B cell (primary cell): Measurements from ENCODE around the gene HBB. TPM values are rescaled to one million over a fixed set of nuclear protein-coding genes. Genes with fewer than 3 reads are reported as not detected.

ENCODE experiments used
- ATAC-seq: fragments of 200-7000 bp; cut with Tn5 transposase; one replicate; pipeline ENCODE4 v1.10.0; 2021; ENCODE audit warnings: low read depth, mild to moderate bottlenecking, moderate number of reproducible peaks, moderate library complexity
- CTCF ChIA-PET: fragments of 350-600 bp; sonication (Branson Sonifier 250); formaldehyde crosslinking; loops from one replicate; lab custom pipeline; 2021; ENCODE audit warnings: antibody characterized with exemption, inconsistent platforms; lab: Charles Lee
- POLR2A ChIA-PET: fragments of 350-600 bp; sonication (Branson Sonifier 250); formaldehyde crosslinking; loops from one replicate; lab custom pipeline; 2021; ENCODE audit warnings: antibody characterized with exemption; lab: Charles Lee
- DNase-seq: peaks from one replicate; pipeline ENCODE4 v3.0.0; 2013
- H2AFZ ChIP-seq: 2 replicates; pipeline ENCODE4 v1.6.1; 2012; ENCODE audit warnings: mild to moderate bottlenecking, low read depth, low read length; ENCODE audit not compliant: insufficient read depth, poor library complexity, severe bottlenecking
- H3K27ac ChIP-seq, 2 donors: 1 replicate in 1 of 2; 2 replicates in 1 of 2; pipeline ENCODE4 v1.5.1; 2012 to 2013; ENCODE audit warnings: low read length in 2 of 2, mild to moderate bottlenecking in 2 of 2, moderate library complexity in 1 of 2
- H3K27me3 ChIP-seq, 4 experiments: fragments of 200-600 bp in 1 of 4; sonication (generic) in 1 of 4; replicated peaks in 1 of 4; 1 replicate in 2 of 4; 2 replicates in 2 of 4; pipeline versions ENCODE4 v1.6.1 to v1.7.0; 2013 to 2016; ENCODE audit warnings: low read length in 3 of 4, mild to moderate bottlenecking in 2 of 4, mixed read lengths in 1 of 4, moderate library complexity in 1 of 4; ENCODE audit not compliant: insufficient read depth in 4 of 4, control insufficient read depth in 3 of 4; ENCODE audit errors: control extremely low read depth in 1 of 4
- H3K36me3 ChIP-seq, 2 experiments: replicated peaks in 1 of 2; 1 replicate in 1 of 2; 2 replicates in 1 of 2; pipeline versions ENCODE4 v1.6.1 to v1.7.1; 2013; ENCODE audit warnings: low read length in 1 of 2; ENCODE audit not compliant: insufficient read depth in 2 of 2, control insufficient read depth in 1 of 2; ENCODE audit errors: control extremely low read depth in 1 of 2, extremely low read depth in 1 of 2
- H3K4me1 ChIP-seq, 2 donors: fragments of 200-600 bp in 1 of 2; sonication (generic) in 1 of 2; 1 replicate in 1 of 2; 2 replicates in 1 of 2; pipeline versions ENCODE4 v1.5.1 to v1.6.1; 2013 to 2017; ENCODE audit warnings: low read length in 2 of 2; ENCODE audit not compliant: control insufficient read depth in 2 of 2, insufficient read depth in 2 of 2
- H3K4me2 ChIP-seq: replicated peaks from 2 replicates; pipeline ENCODE3; 2012; ENCODE audit warnings: mild to moderate bottlenecking, low read depth, low read length; ENCODE audit not compliant: poor library complexity, severe bottlenecking
- H3K4me3 ChIP-seq, 5 experiments: fragments of 200-600 bp in 1 of 5; sonication (generic) in 1 of 5; 1 replicate in 3 of 5; 2 replicates in 2 of 5; pipeline versions ENCODE4 v1.5.1 to v1.7.0; 2011 to 2016; ENCODE audit warnings: low read length in 4 of 5, mild to moderate bottlenecking in 4 of 5, low read depth in 2 of 5, control low read depth in 1 of 5, moderate library complexity in 1 of 5; ENCODE audit not compliant: insufficient read depth in 1 of 5; ENCODE audit errors: control extremely low read depth in 1 of 5, extremely low read depth in 1 of 5
- H3K79me2 ChIP-seq: fragments of 200-600 bp; sonication (generic); one replicate; pipeline ENCODE4 v1.6.0; 2016; ENCODE audit warnings: low read length; ENCODE audit not compliant: control insufficient read depth, insufficient read depth
- H3K9ac ChIP-seq: fragments of 200-600 bp; sonication (generic); 2 replicates; pipeline ENCODE4 v1.6.1; 2017; ENCODE audit warnings: mild to moderate bottlenecking, low read length, moderate library complexity
- H3K9me3 ChIP-seq, 3 donors: one replicate each; pipeline versions ENCODE4 v1.6.1 to v1.7.1; 2013; ENCODE audit warnings: low read length in 2 of 3; ENCODE audit not compliant: control insufficient read depth in 2 of 3, insufficient read depth in 1 of 3; ENCODE audit errors: control extremely low read depth in 1 of 3
- H4K20me1 ChIP-seq: 2 replicates; pipeline ENCODE4 v1.6.0; 2012; ENCODE audit warnings: mild to moderate bottlenecking, low read length; ENCODE audit not compliant: insufficient read depth, control insufficient read depth, poor library complexity, severe bottlenecking
- H3K27ac Mint-ChIP-seq: one replicate; pipeline ENCODE4 v1.8.0; 2021; ENCODE audit warnings: mixed read lengths
- H3K27me3 Mint-ChIP-seq: one replicate; pipeline ENCODE4 v1.8.0; 2021; ENCODE audit warnings: mixed read lengths
- H3K4me1 Mint-ChIP-seq: one replicate; pipeline ENCODE4 v1.8.0; 2021; ENCODE audit warnings: mixed read lengths
- H3K4me3 Mint-ChIP-seq: one replicate; pipeline ENCODE4 v1.8.0; 2021; ENCODE audit warnings: mixed read lengths
- H3K9me3 Mint-ChIP-seq: one replicate; pipeline ENCODE4 v1.8.0; 2022; ENCODE audit warnings: mixed read lengths; ENCODE audit not compliant: insufficient read depth
- EZH2 ChIP-seq: IDR thresholded peaks from 2 replicates; pipeline ENCODE4 v1.6.1; 2012; ENCODE audit warnings: borderline replicate concordance, low read depth, mild to moderate bottlenecking, moderate library complexity, low read length; ENCODE audit not compliant: insufficient read depth, poor library complexity, severe bottlenecking
- whole genome bisulfite sequencing: methylation state at CpG from one replicate; pipeline ENCODE4 v1.1.5; 2013; ENCODE audit warnings: missing lambda C conversion rate; ENCODE audit not compliant: insufficient coverage; 5-methylcytosine and 5-hydroxymethylcytosine counted together
- intact Hi-C: fragments of 100-400 bp; cut with micrococcal nuclease; formaldehyde crosslinking; loops from one replicate; pipeline ENCODE4 v1.10.0; 2022
- polyA minus RNA-seq: library from RNA; depleted of rRNA, polyadenylated mRNA; stranded (reverse); fragments of >200 nt; gene quantifications from 2 replicates; pipeline ENCODE4 v1.2.3, GENCODE V29; 2012
- polyA plus RNA-seq: library from polyadenylated mRNA; depleted of rRNA; stranded (reverse); fragments of >200 nt; gene quantifications from 2 replicates; pipeline ENCODE4 v1.2.3, GENCODE V29; 2012
- total RNA-seq, 2 donors: library from RNA; stranded (reverse); fragments of 120-200 nt in 1 of 2; gene quantifications; 1 replicate in 1 of 2; 2 replicates in 1 of 2; pipeline versions ENCODE4 v1.2.3 to v1.2.4, GENCODE V29; 2013 to 2022
- TF ChIP-seq, protein P1 (sequence below): fragments of 200-600 bp; IDR thresholded peaks from one replicate; pipeline ENCODE4 v1.8.0; 2022; ENCODE audit warnings: antibody characterized with exemption, mild to moderate bottlenecking

The HBB gene
- 378 and 385 TPM in 2 replicates for total RNA-seq
- 301 TPM for total RNA-seq (2013)
- 69.7 and 1,053 TPM in 2 replicates for polyA plus RNA-seq
- 400 and 8,192 TPM in 2 replicates for polyA minus RNA-seq

GRCh38 chr11:5226732-5227310, at the start of gene HBB:
TSS of gene HBB (minus strand) at chr11:5227071. CDS start at chr11:5227021, 50 bp downstream.
- WGBS, result 87% methylated on average over 3 of the region's 3 CpGs
- ChIA-PET POLR2A (no interaction called here), CTCF (no interaction called here)
- no peak within 1 kb of the TSS for H3K9ac ChIP-seq
- TF ChIP-seq, protein P1, sequence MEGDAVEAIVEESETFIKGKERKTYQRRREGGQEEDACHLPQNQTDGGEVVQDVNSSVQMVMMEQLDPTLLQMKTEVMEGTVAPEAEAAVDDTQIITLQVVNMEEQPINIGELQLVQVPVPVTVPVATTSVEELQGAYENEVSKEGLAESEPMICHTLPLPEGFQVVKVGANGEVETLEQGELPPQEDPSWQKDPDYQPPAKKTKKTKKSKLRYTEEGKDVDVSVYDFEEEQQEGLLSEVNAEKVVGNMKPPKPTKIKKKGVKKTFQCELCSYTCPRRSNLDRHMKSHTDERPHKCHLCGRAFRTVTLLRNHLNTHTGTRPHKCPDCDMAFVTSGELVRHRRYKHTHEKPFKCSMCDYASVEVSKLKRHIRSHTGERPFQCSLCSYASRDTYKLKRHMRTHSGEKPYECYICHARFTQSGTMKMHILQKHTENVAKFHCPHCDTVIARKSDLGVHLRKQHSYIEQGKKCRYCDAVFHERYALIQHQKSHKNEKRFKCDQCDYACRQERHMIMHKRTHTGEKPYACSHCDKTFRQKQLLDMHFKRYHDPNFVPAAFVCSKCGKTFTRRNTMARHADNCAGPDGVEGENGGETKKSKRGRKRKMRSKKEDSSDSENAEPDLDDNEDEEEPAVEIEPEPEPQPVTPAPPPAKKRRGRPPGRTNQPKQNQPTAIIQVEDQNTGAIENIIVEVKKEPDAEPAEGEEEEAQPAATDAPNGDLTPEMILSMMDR, result no peak
- no peak for TF ChIP-seq EZH2
- no peaks in the 10 kb centered on the region for H3K27me3 ChIP-seq
- H3K9me3 ChIP-seq, result peaks cover 0 to 5% (median 0%) of the 10 kb centered on the region in 3 donors
- H3K4me2 ChIP-seq, result no peak within 1 kb of the TSS
- H4K20me1 ChIP-seq, result no peaks in the 10 kb centered on the region
- no peak within 1 kb of the TSS for H3K4me3 Mint-ChIP-seq
- ATAC-seq, result no peak
- H3K4me1 ChIP-seq, result no peaks in the 10 kb centered on the region
- H3K27me3 Mint-ChIP-seq, result peaks cover 6% of the 10 kb centered on the region
- intact Hi-C loops, result no loop called here
- no peaks in the 10 kb centered on the region for H3K36me3 ChIP-seq
- H3K27ac Mint-ChIP-seq, result no peak within 1 kb of the TSS
- H2AFZ ChIP-seq, result no peak within 1 kb of the TSS
- H3K79me2 ChIP-seq, result no peaks in the 10 kb centered on the region
- DNase-seq, result no peak
- H3K9me3 Mint-ChIP-seq, result no peaks in the 10 kb centered on the region
- no peak within 1 kb of the TSS for H3K4me3 ChIP-seq
- H3K4me1 Mint-ChIP-seq, result no peaks in the 10 kb centered on the region
- no peak within 1 kb of the TSS for H3K27ac ChIP-seq

- H3K27me3 Mint-ChIP-seq, result no peaks in the 10 kb centered on the region
- intact Hi-C loops, result no loop called here
- Histone ChIP-seq H4K20me1 (no peaks in the 10 kb centered on the region), H3K9ac (no peak overlapping the region), H3K36me3 (no peaks in the 10 kb centered on the region), H2AFZ (no peak overlapping the region), H3K4me1 (no peaks in the 10 kb centered on the region), H3K79me2 (no peaks in the 10 kb centered on the region), H3K9me3 (no peaks in the 10 kb centered on the region), H3K27me3 (peaks cover 0 to 2% (median 0%) of the 10 kb centered on the region in 4 experiments), H3K4me2 (no peak overlapping the region), H3K4me3 (no peak overlapping the region), H3K27ac (no peak overlapping the region)
- no peak overlapping the region for H3K27ac Mint-ChIP-seq
- H3K4me1 Mint-ChIP-seq, result no peaks in the 10 kb centered on the region
- POLR2A ChIA-PET, result no interaction called here
- no peak overlapping the region for H3K4me3 Mint-ChIP-seq
- H3K9me3 Mint-ChIP-seq, result no peaks in the 10 kb centered on the region
- CTCF ChIA-PET, result no interaction called here
- no peak for DNase-seq
- no peak for TF ChIP-seq EZH2
- TF ChIP-seq, protein P1, result no peak
- WGBS, result 83% methylated on average over 3 of the region's 6 CpGs
- ATAC-seq, result no peak
These were observed 48.7 kb upstream of the HBB start for GRCh38 chr11:5275369-5276110.
